Cerebellar cortex (tissue), 1 donor: ENCODE results near the gene JUN.

Experiments
- DNase-seq: peaks from one replicate; pipeline ENCODE4 v3.0.0-alpha.2; 2015; ENCODE audit warnings: low spot score

The JUN gene

GRCh38 chr1:58783993-58784757 is at the start of gene JUN:
TSS of gene JUN (minus strand) at chr1:58784047. CDS start at chr1:58783070, 977 bp downstream.
- DNase-seq, result peak; percentile 99

- no peak for DNase-seq
These were observed 49.3 kb upstream of the JUN start for GRCh38 chr1:58833166-58833565.

- DNase-seq, result no peak
These were observed 46.4 kb upstream of the JUN start for GRCh38 chr1:58830291-58830690.

- no peak for DNase-seq
These were observed 46.0 kb upstream of the JUN start for GRCh38 chr1:58829866-58830265.

GRCh38 chr1:58827298-58827697 is 43.5 kb upstream of the JUN start:
- no peak for DNase-seq

GRCh38 chr1:58824753-58825389 is 41.0 kb upstream of the JUN start:
- DNase-seq, result no peak

- no peak for DNase-seq
These were observed 39.7 kb upstream of the JUN start for GRCh38 chr1:58823481-58824010.

- DNase-seq, result no peak
These were observed 37.5 kb upstream of the JUN start for GRCh38 chr1:58821309-58821708.

GRCh38 chr1:58818976-58819375 is 35.1 kb upstream of the JUN start:
- DNase-seq, result no peak

GRCh38 chr1:58818075-58818474 is 34.2 kb upstream of the JUN start:
- DNase-seq, result no peak

GRCh38 chr1:58816747-58817221 is 32.9 kb upstream of the JUN start:
- no peak for DNase-seq

- peak; percentile 72 for DNase-seq
These were observed 32.4 kb upstream of the JUN start for GRCh38 chr1:58816072-58816746.

- peak; percentile 23 for DNase-seq
These were observed 31.8 kb upstream of the JUN start for GRCh38 chr1:58815686-58816071.

- DNase-seq, result peak; percentile 30
These were observed 31.3 kb upstream of the JUN start for GRCh38 chr1:58815069-58815685.

GRCh38 chr1:58814251-58815068 is 30.6 kb upstream of the JUN start:
- DNase-seq, result no peak

GRCh38 chr1:58813801-58814200 is 30.0 kb upstream of the JUN start:
- DNase-seq, result no peak

- DNase-seq, result no peak
These were observed 29.5 kb upstream of the JUN start for GRCh38 chr1:58813361-58813760.

GRCh38 chr1:58812926-58813325 is 29.1 kb upstream of the JUN start:
- no peak for DNase-seq

GRCh38 chr1:58812468-58812867 is 28.6 kb upstream of the JUN start:
- DNase-seq, result no peak

- no peak for DNase-seq
These were observed 27.5 kb upstream of the JUN start for GRCh38 chr1:58811303-58811702.

GRCh38 chr1:58809325-58810010 is 25.6 kb upstream of the JUN start:
- DNase-seq, result no peak
